ENCODE measurements around the gene SCAND1. TPM values are rescaled to one million over a fixed set of nuclear protein-coding genes. Genes with fewer than 3 reads are reported as not detected.

Gene SCAND1
- total RNA-seq, 2 donors from 2014 or later = 25.8 to 37.1 TPM

DNA sequence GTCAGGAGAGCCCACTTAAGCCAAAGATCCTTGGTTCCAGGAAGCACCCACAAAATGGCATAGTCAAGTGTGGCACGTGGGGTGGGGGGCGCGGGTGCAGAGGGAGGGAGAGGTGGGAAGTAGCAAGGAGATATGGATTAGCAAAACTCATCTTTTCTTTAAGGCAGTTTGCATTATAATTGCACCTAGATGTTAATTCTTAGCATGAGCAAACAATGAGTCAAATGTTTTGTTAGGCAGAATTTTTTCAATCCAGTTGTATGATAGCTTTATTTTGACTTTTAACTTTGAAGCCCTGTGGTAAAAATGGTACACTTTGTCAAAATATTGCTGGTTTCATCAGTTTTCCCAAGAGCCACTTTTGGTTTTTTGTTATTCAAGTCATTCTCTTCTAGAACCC is 15.0 kb downstream of the SCAND1 start:
- DNase-seq (ENCODE audit: low spot score in 2 of 2) (no peak), ATAC-seq (no peak)
- Mint-ChIP-seq H3K27ac (no peak overlapping the region), H3K36me3 (no peaks in the 10 kb centered on the region), H3K9me3 (no peaks in the 10 kb centered on the region)

DNA sequence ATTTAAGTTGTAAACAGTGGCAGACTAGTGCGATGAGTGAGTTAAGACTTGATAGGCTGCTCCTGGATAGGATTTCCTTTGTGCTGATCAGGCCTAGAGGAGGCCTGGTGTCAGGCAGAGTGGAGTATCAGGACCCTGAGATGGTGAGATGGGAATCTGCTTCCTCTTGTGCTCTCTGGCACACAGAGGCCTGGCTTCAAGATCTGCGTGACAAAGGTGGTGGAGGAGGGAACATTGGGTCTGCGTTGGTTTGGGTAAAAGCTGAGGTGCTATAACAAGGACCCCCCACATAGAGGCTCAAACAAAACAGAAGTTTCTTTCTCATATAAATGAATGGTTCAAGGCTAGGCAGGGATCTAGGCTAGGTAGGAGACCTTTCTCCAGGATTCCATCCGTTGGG is 20.3 kb downstream of the SCAND1 start:
- DNase-seq (ENCODE audit: low spot score in 2 of 2) = no peak
- no peaks in the 10 kb centered on the region for H3K9me3 Mint-ChIP-seq
- peak overlapping the region; percentile 65 to 73 for H3K27ac Mint-ChIP-seq
- ATAC-seq = no peak
- peaks cover 0 to 5% of the 10 kb centered on the region in 2 donors for H3K36me3 Mint-ChIP-seq

DNA sequence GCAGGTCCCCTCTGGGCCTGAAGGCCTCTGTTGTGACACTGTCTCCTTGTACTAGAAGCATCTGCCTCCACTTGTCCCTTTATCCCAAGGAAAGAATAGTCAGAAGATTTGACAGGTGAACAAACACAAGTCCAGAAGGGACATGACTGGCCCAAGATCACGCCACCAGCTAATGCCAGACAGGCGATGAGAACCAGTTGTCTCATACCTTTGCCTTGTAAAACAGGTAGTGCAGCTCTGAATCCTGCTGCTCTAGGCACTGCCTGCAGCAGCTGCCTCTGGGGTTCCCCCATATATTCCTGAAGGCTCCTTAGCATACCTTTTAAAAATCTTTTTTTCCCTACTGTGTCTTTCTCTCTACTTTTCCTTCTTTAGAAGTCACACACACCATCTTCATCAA is 25.0 kb downstream of the SCAND1 start:
- DNase-seq (ENCODE audit: low spot score in 2 of 2) (no peak), ATAC-seq (no peak)
- peaks cover 0 to 5% of the 10 kb centered on the region in 2 donors for H3K36me3 Mint-ChIP-seq
- no peaks in the 10 kb centered on the region for H3K9me3 Mint-ChIP-seq
- H3K27ac Mint-ChIP-seq = peak overlapping the region; percentile 25 to 76

DNA sequence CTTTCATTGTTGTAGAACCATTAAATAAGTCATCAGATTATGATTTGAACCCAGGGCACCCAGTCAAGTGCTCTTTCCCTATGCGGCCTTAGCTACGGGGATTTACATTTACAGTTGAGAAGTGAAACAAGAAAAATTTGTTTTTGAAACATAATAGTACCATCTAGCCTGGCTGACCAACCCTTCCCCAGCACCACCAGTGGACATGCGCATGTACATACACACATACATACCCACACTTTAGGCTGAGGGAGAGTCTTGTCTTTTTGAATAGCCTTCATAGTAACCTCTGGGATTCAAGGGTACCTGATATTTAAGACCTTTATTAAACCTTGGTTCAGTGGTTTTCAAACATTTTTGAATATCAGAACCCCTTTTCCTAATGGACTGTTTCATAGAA is 33.8 kb downstream of the SCAND1 start:
- H3K27ac Mint-ChIP-seq = peak overlapping the region in 1 of 2 donors; percentile 9
- DNase-seq (ENCODE audit: low spot score in 2 of 2) (no peak), ATAC-seq (no peak)
- H3K36me3 Mint-ChIP-seq = no peaks in the 10 kb centered on the region
- H3K9me3 Mint-ChIP-seq = no peaks in the 10 kb centered on the region

DNA sequence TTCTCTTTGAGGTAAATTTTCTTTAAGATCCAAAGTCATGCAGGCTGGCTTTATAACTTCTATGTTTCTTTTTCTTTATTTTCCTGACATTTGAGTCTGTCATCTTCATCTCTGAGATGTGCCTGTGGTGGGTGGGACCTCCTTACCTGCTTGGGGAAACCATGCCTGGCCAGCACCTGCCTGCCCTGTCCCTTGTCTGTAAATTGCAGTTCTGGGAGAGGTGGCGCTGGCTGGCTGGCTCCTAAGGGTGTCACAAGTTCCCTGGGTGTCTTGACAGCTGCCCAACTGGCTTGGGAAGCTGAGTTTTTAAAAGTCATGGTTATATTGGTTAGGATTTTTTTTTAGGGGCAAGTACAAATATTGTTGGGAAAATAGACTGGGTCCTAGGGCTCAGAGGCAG is 36.3 kb downstream of the SCAND1 start:
- ATAC-seq (no peak), DNase-seq (ENCODE audit: low spot score in 2 of 2) (no peak)
- Mint-ChIP-seq H3K36me3 (peaks cover 0 to 8% of the 10 kb centered on the region in 2 donors), H3K27ac (peak overlapping the region in 1 of 2 donors; percentile 90), H3K9me3 (no peaks in the 10 kb centered on the region)

DNA sequence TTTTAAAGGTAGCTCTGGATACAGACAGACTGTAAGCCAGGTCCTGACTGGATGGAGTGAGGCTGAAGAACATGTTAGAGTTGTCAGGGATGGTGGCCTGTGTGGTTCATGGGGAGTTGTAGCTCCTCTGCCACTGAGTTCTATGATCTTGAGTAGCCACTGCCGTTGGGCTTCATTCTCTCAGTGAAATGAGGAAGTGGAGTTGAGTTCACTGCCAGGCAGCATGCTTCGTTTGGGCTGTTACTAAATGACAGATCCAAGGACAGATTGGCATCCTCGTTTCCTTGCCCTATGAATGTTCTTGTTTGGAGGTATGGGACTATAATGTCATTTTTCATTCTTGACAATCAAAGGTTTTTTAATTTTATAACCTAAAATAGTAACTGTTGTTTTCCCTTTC is 37.2 kb downstream of the SCAND1 start:
- Mint-ChIP-seq H3K9me3 (no peaks in the 10 kb centered on the region), H3K36me3 (peaks cover 0 to 8% of the 10 kb centered on the region in 2 donors)

DNA sequence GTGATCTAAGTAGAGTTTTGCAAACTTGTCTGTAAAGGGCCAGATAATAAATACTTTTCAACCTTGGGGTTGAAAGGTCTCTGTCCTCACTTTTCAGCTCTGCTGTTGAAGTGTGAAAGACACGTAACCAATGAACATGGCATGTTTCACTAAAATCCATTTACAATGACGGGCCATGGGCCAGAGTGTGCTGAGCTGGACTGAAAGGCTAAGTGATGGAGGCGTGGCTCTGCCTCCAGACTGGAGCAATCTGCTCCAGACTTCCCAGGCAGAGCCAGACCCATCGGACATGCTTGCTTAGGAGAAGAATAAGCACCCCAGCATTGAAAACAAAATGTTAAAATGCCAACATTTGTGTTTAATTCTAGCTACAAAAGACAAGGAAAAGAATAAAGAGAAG is 41.4 kb downstream of the SCAND1 start:
- DNase-seq (ENCODE audit: low spot score in 2 of 2) = no peak
- Mint-ChIP-seq H3K9me3 (no peaks in the 10 kb centered on the region), H3K27ac (peak overlapping the region in 1 of 2 donors; percentile 8), H3K36me3 (peaks cover 0 to 8% of the 10 kb centered on the region in 2 donors)
- ATAC-seq = no peak

More for the DNA sequence above, 37.2 kb downstream of the SCAND1 start:
- H3K27ac Mint-ChIP-seq = no peak overlapping the region
- ATAC-seq (no peak), DNase-seq (ENCODE audit: low spot score in 2 of 2) (no peak)

DNA sequence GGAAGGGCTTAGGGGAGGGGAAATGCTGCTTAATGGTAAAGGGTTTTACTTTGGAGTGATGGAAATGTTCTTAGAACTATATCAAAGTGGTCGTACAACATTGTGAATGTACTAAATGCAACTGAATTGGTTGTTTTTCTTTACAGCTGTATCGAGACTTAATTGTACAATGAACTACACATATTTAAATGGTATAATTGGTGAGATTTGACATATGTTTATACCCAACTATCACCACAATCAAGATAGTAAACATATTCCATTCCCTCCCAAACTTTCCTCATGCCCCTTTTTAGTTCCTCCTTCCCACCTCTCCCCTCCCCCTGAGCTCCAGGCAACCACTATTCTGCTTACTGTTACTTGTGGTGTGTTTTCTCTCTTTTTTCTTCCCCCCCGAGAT is 44.0 kb downstream of the SCAND1 start:
- ATAC-seq (no peak), DNase-seq (ENCODE audit: low spot score in 2 of 2) (no peak)
- peaks cover under 1 to 8% of the 10 kb centered on the region in 2 donors for H3K36me3 Mint-ChIP-seq
- peak overlapping the region; percentile 33 to 64 for H3K27ac Mint-ChIP-seq
- H3K9me3 Mint-ChIP-seq = no peaks in the 10 kb centered on the region

DNA sequence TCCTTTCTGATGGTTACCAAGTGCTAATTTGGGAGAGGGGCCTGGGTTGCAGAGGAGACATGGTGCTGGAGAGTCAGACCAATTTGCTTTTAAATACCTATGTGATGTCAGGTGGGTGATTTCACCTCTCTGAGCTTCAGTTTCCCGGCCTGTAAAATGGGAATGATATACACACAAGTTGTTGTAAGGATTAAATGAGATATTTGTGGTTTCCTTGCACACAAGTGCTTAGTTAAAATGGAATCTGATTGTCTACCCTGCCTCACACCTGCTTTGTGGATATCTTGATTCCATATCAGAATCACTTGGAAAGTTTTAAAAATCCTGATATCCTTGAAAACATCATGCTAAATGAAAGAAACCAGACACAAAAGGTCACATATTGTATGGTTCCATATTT is 44.5 kb downstream of the SCAND1 start:
- ATAC-seq (no peak), DNase-seq (ENCODE audit: low spot score in 2 of 2) (no peak)
- Mint-ChIP-seq H3K36me3 (peaks cover 5 to 8% of the 10 kb centered on the region in 2 donors), H3K9me3 (no peaks in the 10 kb centered on the region), H3K27ac (peak overlapping the region in 1 of 2 donors; percentile 64)

DNA sequence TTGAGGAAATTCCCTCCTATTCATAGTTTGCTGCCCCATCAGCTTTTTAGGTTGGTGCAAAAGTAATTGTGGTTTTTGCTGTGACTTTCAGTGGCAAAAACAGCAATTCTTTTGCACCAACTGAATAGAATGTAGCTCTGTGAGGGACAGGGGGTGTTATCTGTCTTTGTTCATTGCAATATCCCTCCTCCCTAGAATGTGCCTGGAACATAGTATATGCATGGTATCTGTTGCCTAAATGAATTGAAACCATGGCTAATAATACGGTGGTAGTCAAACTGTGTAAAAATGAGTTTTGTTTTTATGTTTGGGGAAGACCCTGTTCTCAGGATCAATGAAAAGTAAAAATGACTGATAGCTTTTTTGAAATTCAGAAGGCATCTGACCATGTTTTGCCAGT is 45.1 kb downstream of the SCAND1 start:
- peak; percentile 67 to 80 for ATAC-seq

DNA sequence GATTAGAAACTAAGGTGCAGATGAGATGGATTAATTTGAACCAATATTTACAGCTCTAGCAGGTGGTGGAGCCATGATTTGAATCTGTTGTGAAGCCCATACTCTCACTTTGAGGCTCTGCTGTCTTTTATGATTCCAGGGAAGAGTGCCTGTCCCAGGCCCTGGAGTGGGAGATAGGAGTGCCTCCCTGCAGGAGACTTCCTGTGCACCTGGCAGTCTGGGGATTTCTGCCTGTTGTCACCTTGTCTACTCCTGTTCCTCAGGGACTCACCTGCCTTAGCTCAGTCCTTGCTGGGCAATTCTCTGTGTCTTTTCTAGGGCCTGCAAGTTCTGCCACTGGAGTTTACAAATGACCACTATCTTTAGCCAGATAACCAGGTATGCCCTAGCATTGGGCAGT is 46.3 kb downstream of the SCAND1 start:
- H3K27ac Mint-ChIP-seq = peak overlapping the region in 1 of 2 donors; percentile 64
- ATAC-seq (no peak), DNase-seq (ENCODE audit: low spot score in 2 of 2) (no peak)
- H3K36me3 Mint-ChIP-seq = peaks cover 0 to 7% of the 10 kb centered on the region in 2 donors
- H3K9me3 Mint-ChIP-seq = no peaks in the 10 kb centered on the region

More for the DNA sequence above, 45.1 kb downstream of the SCAND1 start:
- peaks cover 5 to 7% of the 10 kb centered on the region in 2 donors for H3K36me3 Mint-ChIP-seq
- peak overlapping the region in 1 of 2 donors; percentile 64 for H3K27ac Mint-ChIP-seq
- H3K9me3 Mint-ChIP-seq = no peaks in the 10 kb centered on the region
- DNase-seq (ENCODE audit: low spot score in 2 of 2) = no peak

DNA sequence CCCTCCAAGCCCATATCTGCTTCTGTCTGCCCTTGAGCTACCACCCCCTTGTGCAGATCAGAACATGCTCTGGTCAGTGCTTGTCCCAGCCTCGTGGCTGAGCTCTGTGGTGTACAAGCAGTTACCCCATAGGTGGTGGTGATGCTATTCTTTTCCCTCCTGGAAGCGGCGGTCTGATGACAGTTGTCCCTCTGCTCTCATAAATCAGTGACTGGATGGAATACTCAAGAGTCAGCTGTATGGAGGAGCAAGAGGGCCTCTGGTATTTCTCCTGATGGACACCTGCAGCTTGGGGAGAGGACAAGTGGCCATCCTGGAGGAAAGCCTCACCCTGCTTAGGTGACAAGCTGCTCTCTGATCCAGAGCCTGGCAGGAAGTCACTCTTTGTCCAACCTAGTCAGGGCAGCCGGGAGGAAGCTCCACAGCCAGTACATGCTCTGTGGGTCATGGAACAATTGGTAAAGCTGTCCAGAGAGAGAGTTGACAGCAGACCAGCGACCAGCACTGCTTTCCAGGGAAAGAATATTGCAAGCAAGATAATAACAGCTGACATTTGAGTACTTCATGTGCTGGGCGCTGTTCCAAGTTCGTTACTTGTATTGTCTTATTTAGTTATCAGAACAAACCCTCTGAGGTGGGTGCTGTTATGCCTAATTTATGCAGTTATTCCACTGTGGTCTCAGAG is 47.1 kb downstream of the SCAND1 start:
- Mint-ChIP-seq H3K36me3 (peaks cover 0 to 7% of the 10 kb centered on the region in 2 donors), H3K27ac (no peak overlapping the region), H3K9me3 (no peaks in the 10 kb centered on the region)
- no peak for DNase-seq (ENCODE audit: low spot score in 2 of 2)
- ATAC-seq = no peak

DNA sequence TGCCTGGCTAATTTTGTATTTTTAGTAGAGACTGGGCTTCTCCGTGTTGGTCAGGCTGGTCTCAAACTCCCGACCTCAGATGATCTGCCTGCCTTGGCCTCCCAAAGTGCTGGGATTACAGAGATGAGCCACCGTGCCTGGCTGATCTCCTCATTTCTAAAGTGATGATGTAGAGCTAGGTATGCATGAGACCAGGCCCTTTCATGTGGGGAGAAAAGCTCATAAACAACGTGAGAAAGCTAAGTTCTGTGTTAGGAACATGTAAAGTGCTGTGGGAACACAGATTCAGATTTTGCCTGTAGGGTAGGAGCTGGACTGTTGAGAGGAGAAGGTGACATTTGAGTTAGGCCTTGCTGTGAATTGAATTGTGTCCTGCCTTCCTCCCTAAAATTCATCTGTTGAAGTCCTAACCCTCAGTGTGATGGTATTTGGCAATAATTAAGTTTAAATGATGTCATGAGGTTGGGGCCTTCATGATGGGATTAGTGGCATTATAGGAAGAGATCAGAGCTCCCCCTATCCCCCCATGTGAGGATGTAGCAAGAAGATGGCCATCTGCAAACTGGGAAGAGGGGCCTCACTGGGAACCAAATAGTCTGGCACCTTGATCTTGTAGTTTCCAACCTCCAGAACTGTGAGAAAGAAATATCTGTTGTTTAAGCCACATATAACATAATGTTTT is 49.2 kb downstream of the SCAND1 start:
- peak overlapping the region; percentile 52 to 61 for H3K27ac Mint-ChIP-seq
- ATAC-seq = peak in 1 of 2 donors; percentile 66

DNA sequence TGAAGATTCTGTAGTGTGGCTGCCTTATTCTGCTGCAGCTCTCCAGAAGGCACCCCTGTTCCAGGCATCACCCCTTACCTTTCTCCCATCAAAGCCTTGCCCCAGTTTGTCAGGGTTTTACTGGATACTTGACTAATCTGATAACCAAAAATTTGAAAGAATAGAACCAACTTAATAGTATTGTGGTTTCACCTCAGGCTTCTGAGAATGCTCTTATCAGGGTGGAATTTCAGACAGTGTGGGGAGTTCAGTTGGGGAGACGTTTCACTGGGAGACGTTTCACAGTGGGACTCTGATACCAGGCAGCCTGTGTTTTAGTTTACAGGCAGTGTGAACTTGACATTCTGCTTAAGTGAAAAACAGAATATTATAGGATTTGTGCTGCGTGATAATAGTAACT is 50.5 kb downstream of the SCAND1 start:
- no peak for DNase-seq (ENCODE audit: low spot score in 2 of 2)
- Mint-ChIP-seq H3K27ac (no peak overlapping the region), H3K9me3 (no peaks in the 10 kb centered on the region), H3K36me3 (peaks cover 0 to 7% of the 10 kb centered on the region in 2 donors)
- no peak for ATAC-seq

More for the DNA sequence above, 49.2 kb downstream of the SCAND1 start:
- Mint-ChIP-seq H3K9me3 (no peaks in the 10 kb centered on the region), H3K36me3 (peaks cover 0 to 7% of the 10 kb centered on the region in 2 donors)
- DNase-seq (ENCODE audit: low spot score in 2 of 2) = no peak
